H1 (cell line): ENCODE measurements around the gene FPR2. TPM values are rescaled to one million over a fixed set of nuclear protein-coding genes. Genes with fewer than 3 reads are reported as not detected.

Experiments used
- TAF1 ChIP-seq: IDR thresholded peaks from 2 replicates; pipeline ENCODE4 v1.6.1; 2011; ENCODE audit warnings: mild to moderate bottlenecking, low read depth, low read length
- polyA plus RNA-seq, 7 experiments: library from polyadenylated mRNA; depleted of rRNA in 3 of 7; stranded (reverse) in 5 of 7; unstranded in 2 of 7; fragments of >200 nt in 5 of 7; fragments of 200-250 nt in 2 of 7; gene quantifications; 1 replicate in 5 of 7; 2 replicates in 1 of 7; 4 replicates in 1 of 7; pipeline versions ENCODE4 v1.2.1 to v1.2.3, GENCODE V29; 2011 to 2013; ENCODE audit warnings: missing spikeins in 2 of 7, mixed read lengths in 2 of 7
- total RNA-seq: library from RNA; stranded (reverse); fragmentation: NEBNext Ultra II Directional; extraction: Animal tissue kit (Norgen Biotek cat#: 25700); gene quantifications from 2 replicates; pipeline ENCODE4 v1.2.1, GENCODE V29; 2021

FPR2 gene
- total and polyA plus RNA-seq, 2 of the 8 experiments (the other 6 are each of a cell fraction or from before 2014, with no cell fraction given): 0.17 TPM; not detected in 1

GRCh38 chr19:51788029-51788428, 27.0 kb downstream of the FPR2 start (continued):
- no peak for TF ChIP-seq TAF1
